ENCODE measurements around the gene UBAP1.

The UBAP1 gene

GRCh38 chr9:34256987-34257585 lies 78.2 kb downstream of the UBAP1 start:
- H3K27ac ChIP-seq (replicated peaks) = no peak overlapping the region
- DNase-seq (ENCODE audit: low read depth in 1 of 2, low spot score in 1 of 2) = no peak
- no peaks in the 10 kb centered on the region for H3K27me3 ChIP-seq (ENCODE audit: insufficient read depth, poor library complexity, severe bottlenecking)
- TF ChIP-seq REST (IDR thresholded peaks at IDR 0.05; ENCODE audit: insufficient replicate concordance, low read depth) (no peak), POLR2AphosphoS5 (IDR thresholded peaks at IDR 0.05; ENCODE audit: low read depth) (no peak), CTCF (IDR thresholded peaks at IDR 0.05; ENCODE audit: insufficient read depth, low read length) (no peak), GABPA (IDR thresholded peaks at IDR 0.05; ENCODE audit: low read depth) (no peak), SPI1 (IDR thresholded peaks at IDR 0.05; ENCODE audit: borderline replicate concordance, low read depth) (no peak)
- H3K4me3 ChIP-seq (replicated peaks; ENCODE audit: insufficient read depth, low read length) = no peak overlapping the region

GRCh38 chr9:34259315-34259714 lies 80.5 kb downstream of the UBAP1 start:
- TF ChIP-seq REST (IDR thresholded peaks at IDR 0.05; ENCODE audit: insufficient replicate concordance, low read depth) (no peak), SPI1 (IDR thresholded peaks at IDR 0.05; ENCODE audit: borderline replicate concordance, low read depth) (no peak), POLR2AphosphoS5 (IDR thresholded peaks at IDR 0.05; ENCODE audit: low read depth) (no peak)
- no peak for DNase-seq (ENCODE audit: low read depth in 1 of 2, low spot score in 1 of 2)
- H3K27ac ChIP-seq (replicated peaks) = no peak overlapping the region
- H3K27me3 ChIP-seq (ENCODE audit: insufficient read depth, poor library complexity, severe bottlenecking) = no peaks in the 10 kb centered on the region
- H3K4me3 ChIP-seq (replicated peaks; ENCODE audit: insufficient read depth, low read length) = no peak overlapping the region

GRCh38 chr9:34262971-34263370 lies 84.1 kb downstream of the UBAP1 start:
- DNase-seq (ENCODE audit: low read depth in 1 of 2, low spot score in 1 of 2) = no peak
- Histone ChIP-seq H3K27me3 (ENCODE audit: insufficient read depth, poor library complexity, severe bottlenecking) (no peaks in the 10 kb centered on the region), H3K27ac (replicated peaks) (no peak overlapping the region), H3K4me3 (replicated peaks; ENCODE audit: insufficient read depth, low read length) (no peak overlapping the region)
- TF ChIP-seq GABPA (IDR thresholded peaks at IDR 0.05; ENCODE audit: low read depth) (no peak), REST (IDR thresholded peaks at IDR 0.05; ENCODE audit: insufficient replicate concordance, low read depth) (no peak), POLR2AphosphoS5 (IDR thresholded peaks at IDR 0.05; ENCODE audit: low read depth) (no peak), CTCF (IDR thresholded peaks at IDR 0.05; ENCODE audit: insufficient read depth, low read length) (no peak), SPI1 (IDR thresholded peaks at IDR 0.05; ENCODE audit: borderline replicate concordance, low read depth) (no peak)
